Measurements from ENCODE around the gene CNNM4. TPM values are rescaled to one million over a fixed set of nuclear protein-coding genes. Genes with fewer than 3 reads are reported as not detected.

CNNM4 gene
- total and polyA plus RNA-seq, 4 donors, result 0.82 to 2.3 (median 2.1) TPM

DNA sequence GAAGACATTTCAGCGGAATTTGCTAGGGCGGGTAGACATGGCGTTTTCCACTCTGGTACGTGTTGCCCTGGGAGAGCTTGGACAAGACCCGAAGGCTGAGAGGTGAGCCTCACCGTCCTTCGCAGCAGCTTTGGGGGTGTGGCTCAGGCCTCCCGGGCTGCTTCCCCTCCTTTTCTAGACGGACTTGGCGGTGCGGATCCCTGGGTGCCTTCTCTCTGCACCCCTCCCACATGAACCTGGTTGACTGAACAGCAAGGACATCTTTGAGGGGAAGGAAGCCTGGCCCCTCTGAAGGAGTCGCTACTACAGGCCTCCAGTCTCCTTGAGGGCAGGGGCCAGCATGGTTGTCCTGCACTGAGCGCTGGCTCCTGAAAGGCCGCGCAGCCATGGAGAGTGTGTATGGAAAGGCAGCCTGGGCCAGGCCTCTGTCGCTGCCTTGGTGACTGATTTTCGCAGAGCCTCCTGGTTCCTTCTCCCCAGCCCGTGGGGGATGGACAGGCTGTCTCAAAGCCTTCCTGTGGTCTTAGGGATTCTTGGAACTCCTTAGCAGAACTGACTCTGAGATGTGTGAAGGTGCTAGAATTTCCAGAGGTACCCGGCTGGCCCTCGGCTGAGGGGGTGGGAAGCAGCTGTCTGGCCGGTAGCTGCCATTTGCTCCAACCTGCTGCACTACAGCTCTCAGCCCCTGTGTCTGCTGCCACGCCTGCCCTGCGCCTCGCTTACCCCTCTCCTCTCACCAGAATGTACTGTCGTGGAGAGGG is 9.9 kb downstream of the CNNM4 start:
- peaks cover 0 to 19% (median 9%) of the 10 kb centered on the region in 4 donors for H3K4me1 ChIP-seq (ENCODE audit: control insufficient read depth in 4 of 4, insufficient read depth in 4 of 4, low read length in 3 of 4)
- WGBS, result 93% methylated on average over 25 of the region's 25 CpGs
- TF ChIP-seq EGR1 (IDR thresholded peaks at IDR 0.05; ENCODE audit: low read depth in 2 of 2) (no peak), HNF4A (conservative IDR thresholded peaks at IDR 0.05) (no peak), RAD21 (IDR thresholded peaks at IDR 0.05) (no peak), TAF1 (conservative IDR thresholded peaks at IDR 0.05) (no peak), RXRA (IDR thresholded peaks at IDR 0.05) (no peak), YY1 (IDR thresholded peaks at IDR 0.05) (no peak), GABPA (IDR thresholded peaks at IDR 0.05 in 1 of 2, conservative IDR thresholded peaks at IDR 0.05 in 1 of 2) (no peak), JUND (IDR thresholded peaks at IDR 0.05) (no peak), SP1 (IDR thresholded peaks at IDR 0.05) (no peak), FOXA1 (IDR thresholded peaks at IDR 0.05) (no peak)
- TF ChIP-seq, protein P1, sequence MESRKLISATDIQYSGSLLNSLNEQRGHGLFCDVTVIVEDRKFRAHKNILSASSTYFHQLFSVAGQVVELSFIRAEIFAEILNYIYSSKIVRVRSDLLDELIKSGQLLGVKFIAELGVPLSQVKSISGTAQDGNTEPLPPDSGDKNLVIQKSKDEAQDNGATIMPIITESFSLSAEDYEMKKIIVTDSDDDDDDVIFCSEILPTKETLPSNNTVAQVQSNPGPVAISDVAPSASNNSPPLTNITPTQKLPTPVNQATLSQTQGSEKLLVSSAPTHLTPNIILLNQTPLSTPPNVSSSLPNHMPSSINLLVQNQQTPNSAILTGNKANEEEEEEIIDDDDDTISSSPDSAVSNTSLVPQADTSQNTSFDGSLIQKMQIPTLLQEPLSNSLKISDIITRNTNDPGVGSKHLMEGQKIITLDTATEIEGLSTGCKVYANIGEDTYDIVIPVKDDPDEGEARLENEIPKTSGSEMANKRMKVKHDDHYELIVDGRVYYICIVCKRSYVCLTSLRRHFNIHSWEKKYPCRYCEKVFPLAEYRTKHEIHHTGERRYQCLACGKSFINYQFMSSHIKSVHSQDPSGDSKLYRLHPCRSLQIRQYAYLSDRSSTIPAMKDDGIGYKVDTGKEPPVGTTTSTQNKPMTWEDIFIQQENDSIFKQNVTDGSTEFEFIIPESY (IDR thresholded peaks at IDR 0.05), result no peak
- TF ChIP-seq, protein P2, sequence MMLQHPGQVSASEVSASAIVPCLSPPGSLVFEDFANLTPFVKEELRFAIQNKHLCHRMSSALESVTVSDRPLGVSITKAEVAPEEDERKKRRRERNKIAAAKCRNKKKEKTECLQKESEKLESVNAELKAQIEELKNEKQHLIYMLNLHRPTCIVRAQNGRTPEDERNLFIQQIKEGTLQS (IDR thresholded peaks at IDR 0.05), result no peak
- TF ChIP-seq, protein P3, sequence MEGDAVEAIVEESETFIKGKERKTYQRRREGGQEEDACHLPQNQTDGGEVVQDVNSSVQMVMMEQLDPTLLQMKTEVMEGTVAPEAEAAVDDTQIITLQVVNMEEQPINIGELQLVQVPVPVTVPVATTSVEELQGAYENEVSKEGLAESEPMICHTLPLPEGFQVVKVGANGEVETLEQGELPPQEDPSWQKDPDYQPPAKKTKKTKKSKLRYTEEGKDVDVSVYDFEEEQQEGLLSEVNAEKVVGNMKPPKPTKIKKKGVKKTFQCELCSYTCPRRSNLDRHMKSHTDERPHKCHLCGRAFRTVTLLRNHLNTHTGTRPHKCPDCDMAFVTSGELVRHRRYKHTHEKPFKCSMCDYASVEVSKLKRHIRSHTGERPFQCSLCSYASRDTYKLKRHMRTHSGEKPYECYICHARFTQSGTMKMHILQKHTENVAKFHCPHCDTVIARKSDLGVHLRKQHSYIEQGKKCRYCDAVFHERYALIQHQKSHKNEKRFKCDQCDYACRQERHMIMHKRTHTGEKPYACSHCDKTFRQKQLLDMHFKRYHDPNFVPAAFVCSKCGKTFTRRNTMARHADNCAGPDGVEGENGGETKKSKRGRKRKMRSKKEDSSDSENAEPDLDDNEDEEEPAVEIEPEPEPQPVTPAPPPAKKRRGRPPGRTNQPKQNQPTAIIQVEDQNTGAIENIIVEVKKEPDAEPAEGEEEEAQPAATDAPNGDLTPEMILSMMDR (IDR thresholded peaks at IDR 0.05; ENCODE audit: low read depth, low read length, missing input control), result no peak
- TF ChIP-seq, protein P4, sequence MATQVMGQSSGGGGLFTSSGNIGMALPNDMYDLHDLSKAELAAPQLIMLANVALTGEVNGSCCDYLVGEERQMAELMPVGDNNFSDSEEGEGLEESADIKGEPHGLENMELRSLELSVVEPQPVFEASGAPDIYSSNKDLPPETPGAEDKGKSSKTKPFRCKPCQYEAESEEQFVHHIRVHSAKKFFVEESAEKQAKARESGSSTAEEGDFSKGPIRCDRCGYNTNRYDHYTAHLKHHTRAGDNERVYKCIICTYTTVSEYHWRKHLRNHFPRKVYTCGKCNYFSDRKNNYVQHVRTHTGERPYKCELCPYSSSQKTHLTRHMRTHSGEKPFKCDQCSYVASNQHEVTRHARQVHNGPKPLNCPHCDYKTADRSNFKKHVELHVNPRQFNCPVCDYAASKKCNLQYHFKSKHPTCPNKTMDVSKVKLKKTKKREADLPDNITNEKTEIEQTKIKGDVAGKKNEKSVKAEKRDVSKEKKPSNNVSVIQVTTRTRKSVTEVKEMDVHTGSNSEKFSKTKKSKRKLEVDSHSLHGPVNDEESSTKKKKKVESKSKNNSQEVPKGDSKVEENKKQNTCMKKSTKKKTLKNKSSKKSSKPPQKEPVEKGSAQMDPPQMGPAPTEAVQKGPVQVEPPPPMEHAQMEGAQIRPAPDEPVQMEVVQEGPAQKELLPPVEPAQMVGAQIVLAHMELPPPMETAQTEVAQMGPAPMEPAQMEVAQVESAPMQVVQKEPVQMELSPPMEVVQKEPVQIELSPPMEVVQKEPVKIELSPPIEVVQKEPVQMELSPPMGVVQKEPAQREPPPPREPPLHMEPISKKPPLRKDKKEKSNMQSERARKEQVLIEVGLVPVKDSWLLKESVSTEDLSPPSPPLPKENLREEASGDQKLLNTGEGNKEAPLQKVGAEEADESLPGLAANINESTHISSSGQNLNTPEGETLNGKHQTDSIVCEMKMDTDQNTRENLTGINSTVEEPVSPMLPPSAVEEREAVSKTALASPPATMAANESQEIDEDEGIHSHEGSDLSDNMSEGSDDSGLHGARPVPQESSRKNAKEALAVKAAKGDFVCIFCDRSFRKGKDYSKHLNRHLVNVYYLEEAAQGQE (IDR thresholded peaks at IDR 0.05), result no peak
- H3K9me3 ChIP-seq (ENCODE audit: control insufficient read depth in 4 of 4, low read length in 3 of 4), result no peaks in the 10 kb centered on the region
- DNase-seq (ENCODE audit: low spot score), result no peak
- H3K4me3 ChIP-seq (ENCODE audit: low read depth in 1 of 3, low read length in 3 of 3), result no peak overlapping the region
- no peaks in the 10 kb centered on the region for H3K36me3 ChIP-seq (ENCODE audit: control insufficient read depth in 4 of 4, insufficient read depth in 3 of 4, low read depth in 1 of 4, low read length in 3 of 4)
- H3K27me3 ChIP-seq (ENCODE audit: control insufficient read depth in 4 of 4, insufficient read depth in 4 of 4, low read length in 3 of 4), result no peaks in the 10 kb centered on the region
- no peak overlapping the region for H3K9ac ChIP-seq (ENCODE audit: low read depth in 1 of 2, low read length in 2 of 2)
- no peak overlapping the region for H3K27ac ChIP-seq (ENCODE audit: low read depth in 1 of 2, low read length in 2 of 2)
